ENCODE measurements around the gene MPP1.

MPP1 gene

DNA sequence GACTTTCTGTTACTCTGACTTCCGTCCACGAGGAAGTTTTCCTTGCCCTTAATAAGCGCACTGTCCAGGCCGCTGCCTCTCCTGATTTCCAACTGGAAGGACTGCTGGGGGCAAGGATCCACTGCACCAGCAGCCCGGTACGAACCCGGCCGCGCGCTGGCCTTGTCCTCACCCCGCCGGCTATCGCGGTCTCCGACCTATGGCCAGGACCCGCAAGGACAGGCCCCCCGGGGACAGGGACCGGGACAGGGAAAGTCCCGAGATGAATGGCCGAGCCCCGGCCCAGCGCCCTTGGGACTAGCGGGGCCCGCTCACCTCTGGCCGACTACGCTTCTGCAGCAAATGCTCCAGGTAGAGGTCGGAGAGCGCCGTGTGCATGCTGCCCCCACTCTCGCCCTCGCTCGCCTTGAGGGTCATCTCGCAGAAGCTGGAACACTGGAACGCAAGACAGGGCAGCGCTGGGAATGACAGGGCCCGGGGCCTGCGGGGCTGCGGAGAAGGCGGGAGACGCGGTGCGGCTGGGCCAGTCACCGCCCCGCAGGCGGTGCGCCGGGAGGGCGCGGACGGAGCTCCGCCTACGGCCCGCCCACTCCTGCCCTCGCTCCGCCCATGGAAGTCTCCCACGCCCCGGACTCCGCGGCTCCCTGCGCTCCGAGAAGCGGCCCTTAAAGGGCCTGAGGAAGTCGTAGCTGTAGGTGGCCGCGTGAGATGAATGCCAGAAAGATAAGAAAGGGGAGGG lies at the start of gene MPP1:
TSS of gene MPP1 (minus strand) at position 529 of the 739 bp plus-strand sequence. CDS start at position 417, 112 bp downstream.
- peak; percentile 76 for DNase-seq (ENCODE audit: low read depth)
- H3K4me3 ChIP-seq (ENCODE audit: low read length) = peak within 1 kb of the TSS; percentile 43
- TF ChIP-seq, protein P1, sequence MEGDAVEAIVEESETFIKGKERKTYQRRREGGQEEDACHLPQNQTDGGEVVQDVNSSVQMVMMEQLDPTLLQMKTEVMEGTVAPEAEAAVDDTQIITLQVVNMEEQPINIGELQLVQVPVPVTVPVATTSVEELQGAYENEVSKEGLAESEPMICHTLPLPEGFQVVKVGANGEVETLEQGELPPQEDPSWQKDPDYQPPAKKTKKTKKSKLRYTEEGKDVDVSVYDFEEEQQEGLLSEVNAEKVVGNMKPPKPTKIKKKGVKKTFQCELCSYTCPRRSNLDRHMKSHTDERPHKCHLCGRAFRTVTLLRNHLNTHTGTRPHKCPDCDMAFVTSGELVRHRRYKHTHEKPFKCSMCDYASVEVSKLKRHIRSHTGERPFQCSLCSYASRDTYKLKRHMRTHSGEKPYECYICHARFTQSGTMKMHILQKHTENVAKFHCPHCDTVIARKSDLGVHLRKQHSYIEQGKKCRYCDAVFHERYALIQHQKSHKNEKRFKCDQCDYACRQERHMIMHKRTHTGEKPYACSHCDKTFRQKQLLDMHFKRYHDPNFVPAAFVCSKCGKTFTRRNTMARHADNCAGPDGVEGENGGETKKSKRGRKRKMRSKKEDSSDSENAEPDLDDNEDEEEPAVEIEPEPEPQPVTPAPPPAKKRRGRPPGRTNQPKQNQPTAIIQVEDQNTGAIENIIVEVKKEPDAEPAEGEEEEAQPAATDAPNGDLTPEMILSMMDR (IDR thresholded peaks at IDR 0.05; ENCODE audit: insufficient read depth, low read depth, low read length, missing control alignments) = no peak

DNA sequence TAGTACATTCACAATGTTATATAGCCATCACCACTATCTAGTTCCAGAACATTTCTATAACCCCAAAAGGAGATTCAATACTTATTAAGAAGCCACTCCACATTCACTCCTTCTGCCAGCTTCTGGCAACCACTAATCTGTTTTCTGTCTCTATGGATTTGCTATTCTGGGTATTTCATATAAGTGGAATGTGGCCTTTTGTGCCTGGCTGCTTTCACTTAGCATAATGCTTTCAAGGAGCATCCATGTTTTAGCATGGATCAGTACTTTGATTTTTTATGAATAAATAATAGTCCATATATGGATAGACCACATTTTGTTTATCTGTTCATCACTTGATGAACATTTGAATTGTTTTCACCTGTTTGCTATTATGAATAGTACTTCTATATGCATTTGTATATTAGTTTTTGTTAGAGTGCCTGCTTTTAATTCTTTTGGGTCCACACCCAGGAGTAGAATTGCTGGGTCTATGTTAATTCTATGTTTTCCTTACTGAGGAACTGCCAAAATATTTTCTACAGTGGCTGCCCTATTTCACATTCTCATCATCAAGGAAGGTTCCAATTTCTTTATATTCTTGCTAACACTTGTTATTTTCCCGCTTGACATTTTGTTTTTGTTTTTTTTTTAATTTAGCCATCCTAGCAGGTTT lies 45.8 kb upstream of the MPP1 start:
- H3K4me3 ChIP-seq (ENCODE audit: low read length) = no peak overlapping the region
- no peak for DNase-seq (ENCODE audit: low read depth)
- TF ChIP-seq, protein P1 (IDR thresholded peaks at IDR 0.05; ENCODE audit: insufficient read depth, low read depth, low read length, missing control alignments) = no peak

DNA sequence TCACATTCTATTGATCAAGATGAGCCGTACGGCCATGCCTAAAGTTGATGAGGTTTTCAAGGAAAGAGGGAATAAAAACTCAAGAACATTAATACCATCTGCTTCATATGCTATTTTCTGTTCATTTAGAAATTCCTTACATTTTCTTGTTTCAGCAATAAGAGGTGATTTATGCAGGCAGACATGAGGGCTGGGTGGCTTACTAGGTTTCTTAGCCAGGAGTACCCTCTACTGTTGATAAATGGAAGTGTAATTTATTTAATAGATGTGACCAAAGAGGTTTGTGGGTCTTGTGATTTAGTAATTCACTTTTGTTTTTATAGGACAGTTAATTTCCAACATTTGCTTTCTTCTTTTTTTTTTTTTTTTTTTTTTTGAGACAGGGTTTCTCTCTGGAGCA lies 35.6 kb upstream of the MPP1 start:
- TF ChIP-seq, protein P1 (IDR thresholded peaks at IDR 0.05; ENCODE audit: insufficient read depth, low read depth, low read length, missing control alignments) = peak; percentile 49
- no peak overlapping the region for H3K4me3 ChIP-seq (ENCODE audit: low read length)
- DNase-seq (ENCODE audit: low read depth) = peak; percentile 54

DNA sequence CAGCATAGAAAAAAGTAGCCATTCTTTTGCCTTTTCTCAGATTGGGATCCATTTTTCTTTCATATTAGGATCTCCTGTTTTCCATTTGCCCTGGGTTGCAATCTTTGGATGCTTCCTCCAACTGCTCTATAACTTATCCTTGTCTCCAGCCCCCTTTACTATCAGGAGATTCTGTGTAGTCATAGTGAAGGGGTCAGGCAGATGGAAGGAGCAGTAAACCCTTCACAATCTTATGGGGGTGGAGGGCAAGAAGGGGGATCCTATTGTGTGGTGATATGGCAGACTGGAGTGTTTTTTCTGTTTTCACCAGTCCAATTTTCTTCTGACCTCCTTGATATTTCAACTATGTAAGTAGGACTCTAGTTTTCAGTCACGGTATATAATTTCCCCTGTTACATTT lies 30.9 kb upstream of the MPP1 start:
- no peak overlapping the region for H3K4me3 ChIP-seq (ENCODE audit: low read length)
- no peak for DNase-seq (ENCODE audit: low read depth)
- TF ChIP-seq, protein P1 (IDR thresholded peaks at IDR 0.05; ENCODE audit: insufficient read depth, low read depth, low read length, missing control alignments) = no peak

DNA sequence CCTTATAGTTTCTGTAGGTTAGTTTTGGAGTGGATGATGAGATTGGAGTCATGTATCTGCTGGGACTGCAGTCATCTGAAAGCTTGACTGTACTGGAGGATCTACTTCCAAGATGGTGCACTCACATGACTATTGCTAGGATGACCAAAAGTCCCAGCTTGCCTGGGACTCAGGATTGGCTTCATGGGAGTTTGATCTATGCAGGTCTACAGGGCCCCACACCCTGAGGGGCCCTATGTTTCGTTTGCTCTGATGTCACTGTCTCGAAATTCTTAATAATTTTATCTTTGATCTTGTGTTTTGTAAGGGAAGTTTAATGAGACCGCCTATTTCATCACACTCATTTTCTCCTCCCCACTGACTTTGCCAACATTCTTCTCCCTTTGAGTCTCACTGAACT lies 29.3 kb upstream of the MPP1 start, which contains the start of gene SMIM9:
TSS of gene SMIM9 (minus strand) at position 101 of the 400 bp plus-strand sequence. CDS start 3,806 bp downstream, outside the sequence.
- H3K4me3 ChIP-seq (ENCODE audit: low read length) = no peak within 1 kb of the TSS
- DNase-seq (ENCODE audit: low read depth) = no peak
- TF ChIP-seq, protein P1 (IDR thresholded peaks at IDR 0.05; ENCODE audit: insufficient read depth, low read depth, low read length, missing control alignments) = no peak

DNA sequence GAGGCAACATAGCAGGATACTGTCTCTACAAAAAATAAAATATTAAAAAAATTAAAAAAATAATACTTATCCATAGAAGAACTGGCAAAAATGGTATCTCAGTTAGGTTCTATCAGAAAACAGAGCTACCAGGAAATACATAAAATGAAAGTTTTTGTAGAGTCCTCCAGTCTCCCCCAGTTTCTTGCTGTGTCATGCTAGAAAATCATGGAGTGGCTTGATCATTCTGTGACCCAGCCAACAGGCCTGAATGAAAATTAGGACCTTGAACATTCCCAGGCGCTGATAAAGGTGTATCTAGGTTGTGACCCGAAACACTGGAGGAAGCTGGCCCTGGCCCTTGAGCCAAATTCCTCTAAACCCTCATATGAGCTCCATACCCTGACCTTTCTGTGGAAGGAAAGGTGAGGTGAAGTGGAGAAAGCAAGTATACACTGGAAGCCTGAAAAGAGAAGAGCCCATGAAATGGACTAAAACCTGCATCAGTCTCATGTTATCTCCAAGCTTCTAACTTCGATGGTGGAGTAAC lies 28.5 kb upstream of the MPP1 start:
- H3K4me3 ChIP-seq (ENCODE audit: low read length) = no peak overlapping the region
- TF ChIP-seq, protein P1 (IDR thresholded peaks at IDR 0.05; ENCODE audit: insufficient read depth, low read depth, low read length, missing control alignments) = no peak
- DNase-seq (ENCODE audit: low read depth) = no peak

All from epithelial cell of esophagus (primary cell).